PC-3 (cell line): ENCODE data around the gene TRIM62. TPM values are rescaled to one million over a fixed set of nuclear protein-coding genes. Genes with fewer than 3 reads are reported as not detected.

Experiments
- ATAC-seq: fragments of 200-7000 bp; cut with Tn5 transposase; 2 replicates; pipeline ENCODE4 v1.9.1; 2020; ENCODE audit warnings: mild to moderate bottlenecking, moderate library complexity
- BruUV-seq: library from RNA; stranded (reverse); fragments of 400-500 nt; replicated peaks from 2 replicates; lab custom pipeline; 2021; lab: Mats Ljungman, UMichigan
- CTCF ChIA-PET: fragments of 300-600 bp; sonication (Branson Sonifier 250); formaldehyde crosslinking; loops from one replicate; lab custom pipeline; 2022; ENCODE audit warnings: antibody characterized with exemption; lab: Charles Lee
- POLR2A ChIA-PET: fragments of 300-600 bp; sonication (Branson Sonifier 250); formaldehyde crosslinking; loops from one replicate; lab custom pipeline; 2022; ENCODE audit warnings: antibody characterized with exemption; ENCODE audit not compliant: unreplicated experiment; lab: Charles Lee
- DNase-seq: peaks from one replicate; pipeline ENCODE4 v3.0.0-alpha.2; 2015
- H2AFZ ChIP-seq: fragments of 300-600 bp; sonication (generic); 2 replicates; pipeline ENCODE4 v1.6.0; 2016; ENCODE audit warnings: antibody characterized with exemption, low read length
- H3F3A ChIP-seq: fragments of 300-600 bp; sonication (generic); one replicate; pipeline ENCODE4 v1.6.0; 2017; ENCODE audit warnings: antibody characterized with exemption, low read length, control low read depth, mild to moderate bottlenecking; ENCODE audit not compliant: unreplicated experiment
- H3K27ac ChIP-seq: fragments of 300-600 bp; sonication (generic); 2 replicates; pipeline ENCODE4 v1.5.1; 2016; ENCODE audit warnings: mild to moderate bottlenecking, low read length
- H3K27me3 ChIP-seq: fragments of 300-600 bp; sonication (generic); 2 replicates; pipeline ENCODE4 v1.6.1; 2016; ENCODE audit warnings: low read length, mixed read lengths
- H3K36me3 ChIP-seq: fragments of 300-600 bp; sonication (generic); 2 replicates; pipeline ENCODE4 v1.6.1; 2016; ENCODE audit warnings: low read depth, mixed run types, low read length, mixed read lengths
- H3K4me1 ChIP-seq: fragments of 300-600 bp; sonication (generic); 2 replicates; pipeline ENCODE4 v1.5.1; 2016; ENCODE audit warnings: low read length; ENCODE audit not compliant: insufficient read depth
- H3K4me2 ChIP-seq: fragments of 300-600 bp; sonication (generic); 2 replicates; pipeline ENCODE4 v1.6.0; 2016; ENCODE audit warnings: low read length
- H3K4me3 ChIP-seq: fragments of 300-600 bp; sonication (generic); 2 replicates; pipeline ENCODE4 v1.5.1; 2016; ENCODE audit warnings: mild to moderate bottlenecking, low read length, mixed read lengths
- H3K79me2 ChIP-seq: fragments of 300-600 bp; sonication (generic); 2 replicates; pipeline ENCODE4 v1.6.1; 2017; ENCODE audit warnings: low read length, mixed read lengths
- H3K9ac ChIP-seq: fragments of 300-600 bp; sonication (generic); 2 replicates; pipeline ENCODE4 v1.6.0; 2016; ENCODE audit warnings: mild to moderate bottlenecking, low read length
- H3K9me2 ChIP-seq: fragments of 300-600 bp; sonication (generic); replicated peaks from 2 replicates; pipeline ENCODE4 v1.6.1; 2016; ENCODE audit warnings: mixed run types, low read length, mixed read lengths
- H3K9me3 ChIP-seq: fragments of 300-600 bp; sonication (generic); 2 replicates; pipeline ENCODE4 v1.6.1; 2016; ENCODE audit warnings: low read length, mixed read lengths
- H4K20me1 ChIP-seq: fragments of 300-600 bp; sonication (generic); 2 replicates; pipeline ENCODE4 v1.6.1; 2016; ENCODE audit warnings: low read length, mixed read lengths
- CTCF ChIP-seq: fragments of 300-600 bp; sonication (generic); conservative IDR thresholded peaks from 2 replicates; pipeline ENCODE4 v1.5.1; 2017; ENCODE audit warnings: antibody characterized with exemption, low read depth, mild to moderate bottlenecking, low read length
- EZH2 ChIP-seq: fragments of 300-600 bp; sonication (generic); IDR thresholded peaks from one replicate; pipeline ENCODE4 v1.6.1; 2017; ENCODE audit warnings: antibody characterized with exemption, mild to moderate bottlenecking, low read length; ENCODE audit not compliant: unreplicated experiment
- EZH2phosphoT487 ChIP-seq: fragments of 300-600 bp; sonication (generic); IDR thresholded peaks from 2 replicates; pipeline ENCODE4 v1.6.1; 2018; ENCODE audit warnings: mild to moderate bottlenecking, antibody characterized with exemption, low read length, borderline replicate concordance
- intact Hi-C: fragments of 100-400 bp; cut with micrococcal nuclease; formaldehyde crosslinking; loops from 2 replicates; pipeline ENCODE4 v1.9.0; 2023
- total RNA-seq: library from RNA; depleted of rRNA; stranded (reverse); fragments of >200 nt; gene quantifications from 2 replicates; pipeline ENCODE4 v1.2.3, GENCODE V29; 2014

TRIM62 gene
- total RNA-seq, 1 experiment from 2014 or later = 3.9 TPM

GRCh38 chr1:33225586-33225985 is 43.7 kb upstream of the TRIM62 start:
- POLR2A ChIA-PET = no interaction called here
- Histone ChIP-seq H3K4me1 (peaks cover 13% of the 10 kb centered on the region), H2AFZ (no peak overlapping the region), H3F3A (no peaks in the 10 kb centered on the region), H3K9ac (no peak overlapping the region), H3K4me3 (no peak overlapping the region), H3K9me2 (no peaks in the 10 kb centered on the region), H3K27me3 (no peaks in the 10 kb centered on the region), H4K20me1 (no peaks in the 10 kb centered on the region), H3K27ac (no peak overlapping the region), H3K4me2 (no peak overlapping the region), H3K36me3 (no peaks in the 10 kb centered on the region), H3K9me3 (0 out of 2 replicates have a peak, but pooled peaks cover 7% of the 10 kb centered on the region), H3K79me2 (no peaks in the 10 kb centered on the region)
- no peak for TF ChIP-seq EZH2
- intact Hi-C loops = no loop called here
- CTCF ChIA-PET = no interaction called here
- ATAC-seq = no peak
- DNase-seq = no peak
- no TSS peak for BruUV-seq

GRCh38 chr1:33224166-33224707 is 42.4 kb upstream of the TRIM62 start:
- intact Hi-C loops = no loop called here
- no peak for DNase-seq
- ChIA-PET POLR2A (interaction anchor here (0.6 kb wide), 1 partner anchor 74 kb away, joined by 5 read pairs; no protein-coding TSS in a partner anchor), CTCF (no interaction called here)
- Histone ChIP-seq H3K79me2 (no peaks in the 10 kb centered on the region), H2AFZ (no peak overlapping the region), H3K9me3 (0 out of 2 replicates have a peak, but pooled peaks cover 7% of the 10 kb centered on the region), H3K27me3 (no peaks in the 10 kb centered on the region), H3K4me2 (no peak overlapping the region), H3K9me2 (no peaks in the 10 kb centered on the region), H3K4me3 (no peak overlapping the region), H3K9ac (no peak overlapping the region), H4K20me1 (no peaks in the 10 kb centered on the region), H3K4me1 (peaks cover 26% of the 10 kb centered on the region), H3K36me3 (no peaks in the 10 kb centered on the region), H3F3A (no peaks in the 10 kb centered on the region), H3K27ac (no peak overlapping the region)
- TF ChIP-seq EZH2phosphoT487 (no peak), EZH2 (no peak), CTCF (no peak)
- ATAC-seq = no peak
- BruUV-seq = no TSS peak

DNA sequence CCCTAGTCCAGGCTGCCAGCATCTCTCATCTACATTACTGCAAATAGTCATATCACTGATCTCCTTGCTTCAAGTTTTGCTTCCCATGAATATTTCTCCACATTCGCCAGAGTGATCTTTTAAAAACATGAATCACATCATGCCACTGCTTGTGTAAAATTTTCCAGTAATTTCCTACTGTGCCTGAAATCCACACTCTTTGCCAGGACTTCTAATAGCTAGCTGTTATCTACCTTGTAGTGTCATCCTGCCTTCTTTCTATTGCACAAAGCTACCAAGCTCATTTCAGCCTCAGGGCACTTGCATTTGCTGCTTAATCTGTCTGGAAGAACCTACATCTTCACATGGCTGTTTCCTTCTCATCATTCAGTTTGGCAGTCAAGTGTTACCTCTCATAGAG is 40.5 kb upstream of the TRIM62 start:
- CTCF ChIA-PET = no interaction called here
- Histone ChIP-seq H3K36me3 (no peaks in the 10 kb centered on the region), H3K9me3 (0 out of 2 replicates have a peak, but pooled peaks cover 7% of the 10 kb centered on the region), H3F3A (no peaks in the 10 kb centered on the region), H3K9ac (no peak overlapping the region), H2AFZ (no peak overlapping the region), H3K9me2 (no peaks in the 10 kb centered on the region), H3K4me1 (peaks cover 34% of the 10 kb centered on the region), H4K20me1 (no peaks in the 10 kb centered on the region), H3K4me2 (no peak overlapping the region), H3K27me3 (no peaks in the 10 kb centered on the region), H3K27ac (no peak overlapping the region), H3K4me3 (no peak overlapping the region), H3K79me2 (no peaks in the 10 kb centered on the region)
- no TSS peak for BruUV-seq
- no peak for DNase-seq
- intact Hi-C loops = no loop called here
- TF ChIP-seq EZH2phosphoT487 (no peak), EZH2 (no peak), CTCF (no peak)
- no peak for ATAC-seq
- POLR2A ChIA-PET = no interaction called here
